T-helper 1 cell (primary cell): ENCODE results near the gene N4BP2.

ENCODE experiments used
- DNase-seq, 5 donors: peaks; one replicate each; pipeline ENCODE4 v3.0.0-alpha.2; 2012 to 2020

Gene N4BP2

GRCh38 chr4:40160258-40160657 is 103.6 kb downstream of the N4BP2 start:
- no peak for DNase-seq

- DNase-seq, result no peak
Measured at GRCh38 chr4:40164459-40164858, 107.8 kb downstream of the N4BP2 start.

GRCh38 chr4:40165916-40166315 is 109.3 kb downstream of the N4BP2 start:
- DNase-seq, result no peak

- no peak for DNase-seq
Measured at GRCh38 chr4:40168070-40168469, 111.4 kb downstream of the N4BP2 start.

GRCh38 chr4:40170588-40170987 is 113.9 kb downstream of the N4BP2 start:
- DNase-seq, result no peak

- DNase-seq, result peak in 1 of 5 donors; percentile 18
Measured at GRCh38 chr4:40173470-40173875, 116.8 kb downstream of the N4BP2 start.

GRCh38 chr4:40176602-40177001 is 120.0 kb downstream of the N4BP2 start:
- DNase-seq, result no peak

- no peak for DNase-seq
Measured at GRCh38 chr4:40177591-40177990, 120.9 kb downstream of the N4BP2 start.

GRCh38 chr4:40178672-40179071 is 122.0 kb downstream of the N4BP2 start:
- no peak for DNase-seq

- no peak for DNase-seq
Measured at GRCh38 chr4:40179360-40179759, 122.7 kb downstream of the N4BP2 start.

GRCh38 chr4:40180356-40180755 is 123.7 kb downstream of the N4BP2 start:
- peak in 1 of 5 donors; percentile 10 for DNase-seq

- DNase-seq, result no peak
Measured at GRCh38 chr4:40182001-40182400, 125.4 kb downstream of the N4BP2 start.

GRCh38 chr4:40182954-40183353 is 126.3 kb downstream of the N4BP2 start:
- DNase-seq, result no peak

GRCh38 chr4:40183615-40184411 is 127.2 kb downstream of the N4BP2 start:
- peak in 1 of 5 donors; percentile 44 for DNase-seq

GRCh38 chr4:40185830-40186664 is 129.4 kb downstream of the N4BP2 start:
- DNase-seq, result no peak

- no peak for DNase-seq
Measured at GRCh38 chr4:40186665-40187014, 130.0 kb downstream of the N4BP2 start.

- DNase-seq, result peak in 1 of 5 donors; percentile 17
Measured at GRCh38 chr4:40187386-40187906, 130.8 kb downstream of the N4BP2 start.

- no peak for DNase-seq
Measured at GRCh38 chr4:40190019-40190418, 133.4 kb downstream of the N4BP2 start.

GRCh38 chr4:40190465-40190864 is 133.8 kb downstream of the N4BP2 start:
- DNase-seq, result no peak

- DNase-seq, result peak in 1 of 5 donors; percentile 32
Measured at GRCh38 chr4:40190880-40191815, 134.5 kb downstream of the N4BP2 start.

GRCh38 chr4:40192114-40193015 is 135.7 kb downstream of the N4BP2 start:
- no peak for DNase-seq
